ENCODE measurements around the gene RNASEH2A.

DNA sequence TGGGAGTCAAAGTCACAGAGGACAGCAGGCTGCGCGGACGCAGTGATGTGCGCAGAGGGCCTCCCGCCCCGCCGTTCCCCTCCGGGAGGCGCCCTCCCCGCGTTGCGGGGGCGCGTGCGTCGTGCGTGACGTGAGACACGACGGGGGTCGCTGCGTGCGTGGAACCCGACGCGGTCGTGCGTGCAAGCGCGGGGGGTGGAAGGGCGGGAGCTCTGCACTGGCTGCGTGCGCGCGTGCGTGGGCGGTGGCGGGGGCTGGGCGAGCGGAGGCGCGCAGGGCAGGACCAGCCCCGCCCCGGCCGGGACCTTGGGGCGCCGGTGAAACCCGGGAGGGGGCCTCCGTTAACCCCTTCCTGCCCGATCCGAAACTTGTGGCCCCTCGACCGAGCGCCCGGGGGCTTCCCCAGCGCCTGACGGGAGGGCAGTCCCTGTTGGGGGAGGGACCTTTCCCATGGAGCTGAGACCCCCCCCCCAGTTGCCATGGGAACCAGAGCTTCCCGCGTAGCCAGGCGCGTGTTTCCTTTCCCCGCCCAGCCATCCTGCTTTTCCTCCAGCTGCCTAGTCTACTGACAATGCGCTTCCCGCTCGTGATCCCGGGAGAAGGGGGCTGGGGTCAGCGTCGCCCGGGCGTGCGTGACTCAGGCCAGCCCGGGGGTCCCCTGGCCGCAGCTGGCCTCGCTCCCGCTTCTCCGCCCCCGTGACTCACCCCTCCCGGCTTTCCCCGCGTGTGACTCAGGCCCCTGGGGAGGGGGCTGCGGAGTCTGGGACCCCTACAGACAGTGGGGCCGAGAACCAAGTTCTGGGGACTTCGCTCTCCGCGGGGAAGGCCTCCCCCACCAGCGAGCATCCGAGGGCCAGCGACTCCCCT, 23.7 kb upstream of the RNASEH2A start:
- peak; percentile 24; the same call in 1 of the 2 replicates for TF ChIP-seq POLR2A (IDR thresholded peaks at IDR 0.05; ENCODE audit: low read depth, low read length)
- TF ChIP-seq, protein P1, sequence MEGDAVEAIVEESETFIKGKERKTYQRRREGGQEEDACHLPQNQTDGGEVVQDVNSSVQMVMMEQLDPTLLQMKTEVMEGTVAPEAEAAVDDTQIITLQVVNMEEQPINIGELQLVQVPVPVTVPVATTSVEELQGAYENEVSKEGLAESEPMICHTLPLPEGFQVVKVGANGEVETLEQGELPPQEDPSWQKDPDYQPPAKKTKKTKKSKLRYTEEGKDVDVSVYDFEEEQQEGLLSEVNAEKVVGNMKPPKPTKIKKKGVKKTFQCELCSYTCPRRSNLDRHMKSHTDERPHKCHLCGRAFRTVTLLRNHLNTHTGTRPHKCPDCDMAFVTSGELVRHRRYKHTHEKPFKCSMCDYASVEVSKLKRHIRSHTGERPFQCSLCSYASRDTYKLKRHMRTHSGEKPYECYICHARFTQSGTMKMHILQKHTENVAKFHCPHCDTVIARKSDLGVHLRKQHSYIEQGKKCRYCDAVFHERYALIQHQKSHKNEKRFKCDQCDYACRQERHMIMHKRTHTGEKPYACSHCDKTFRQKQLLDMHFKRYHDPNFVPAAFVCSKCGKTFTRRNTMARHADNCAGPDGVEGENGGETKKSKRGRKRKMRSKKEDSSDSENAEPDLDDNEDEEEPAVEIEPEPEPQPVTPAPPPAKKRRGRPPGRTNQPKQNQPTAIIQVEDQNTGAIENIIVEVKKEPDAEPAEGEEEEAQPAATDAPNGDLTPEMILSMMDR (conservative IDR thresholded peaks at IDR 0.05; ENCODE audit: low read depth, low read length), result 0 out of 2 replicates have a peak, but pooled peaks have one; percentile 12
- no peak for TF ChIP-seq CEBPB (IDR thresholded peaks at IDR 0.05; ENCODE audit: low read depth, low read length)
- TF ChIP-seq RCOR1 (IDR thresholded peaks at IDR 0.05; ENCODE audit: insufficient replicate concordance, low read length), result no peak
- TF ChIP-seq FOS (IDR thresholded peaks at IDR 0.05; ENCODE audit: low read depth, low read length), result peak; percentile 97
- TF ChIP-seq SMC3 (IDR thresholded peaks at IDR 0.05; ENCODE audit: low read depth, low read length), result no peak
- TF ChIP-seq RAD21 (IDR thresholded peaks at IDR 0.05; ENCODE audit: low read length), result no peak
- TF ChIP-seq MAZ (IDR thresholded peaks at IDR 0.05; ENCODE audit: borderline replicate concordance, low read depth, low read length), result peak; percentile 99
- TF ChIP-seq, protein P2, sequence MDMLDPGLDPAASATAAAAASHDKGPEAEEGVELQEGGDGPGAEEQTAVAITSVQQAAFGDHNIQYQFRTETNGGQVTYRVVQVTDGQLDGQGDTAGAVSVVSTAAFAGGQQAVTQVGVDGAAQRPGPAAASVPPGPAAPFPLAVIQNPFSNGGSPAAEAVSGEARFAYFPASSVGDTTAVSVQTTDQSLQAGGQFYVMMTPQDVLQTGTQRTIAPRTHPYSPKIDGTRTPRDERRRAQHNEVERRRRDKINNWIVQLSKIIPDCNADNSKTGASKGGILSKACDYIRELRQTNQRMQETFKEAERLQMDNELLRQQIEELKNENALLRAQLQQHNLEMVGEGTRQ (IDR thresholded peaks at IDR 0.05; ENCODE audit: low read depth, low read length), result peak; percentile 59
- TF ChIP-seq, protein P3, sequence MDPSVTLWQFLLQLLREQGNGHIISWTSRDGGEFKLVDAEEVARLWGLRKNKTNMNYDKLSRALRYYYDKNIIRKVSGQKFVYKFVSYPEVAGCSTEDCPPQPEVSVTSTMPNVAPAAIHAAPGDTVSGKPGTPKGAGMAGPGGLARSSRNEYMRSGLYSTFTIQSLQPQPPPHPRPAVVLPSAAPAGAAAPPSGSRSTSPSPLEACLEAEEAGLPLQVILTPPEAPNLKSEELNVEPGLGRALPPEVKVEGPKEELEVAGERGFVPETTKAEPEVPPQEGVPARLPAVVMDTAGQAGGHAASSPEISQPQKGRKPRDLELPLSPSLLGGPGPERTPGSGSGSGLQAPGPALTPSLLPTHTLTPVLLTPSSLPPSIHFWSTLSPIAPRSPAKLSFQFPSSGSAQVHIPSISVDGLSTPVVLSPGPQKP (IDR thresholded peaks at IDR 0.05; ENCODE audit: borderline replicate concordance, low read depth, low read length), result no peak
